Measurements from ENCODE around the gene TELO2.

Gene TELO2

DNA sequence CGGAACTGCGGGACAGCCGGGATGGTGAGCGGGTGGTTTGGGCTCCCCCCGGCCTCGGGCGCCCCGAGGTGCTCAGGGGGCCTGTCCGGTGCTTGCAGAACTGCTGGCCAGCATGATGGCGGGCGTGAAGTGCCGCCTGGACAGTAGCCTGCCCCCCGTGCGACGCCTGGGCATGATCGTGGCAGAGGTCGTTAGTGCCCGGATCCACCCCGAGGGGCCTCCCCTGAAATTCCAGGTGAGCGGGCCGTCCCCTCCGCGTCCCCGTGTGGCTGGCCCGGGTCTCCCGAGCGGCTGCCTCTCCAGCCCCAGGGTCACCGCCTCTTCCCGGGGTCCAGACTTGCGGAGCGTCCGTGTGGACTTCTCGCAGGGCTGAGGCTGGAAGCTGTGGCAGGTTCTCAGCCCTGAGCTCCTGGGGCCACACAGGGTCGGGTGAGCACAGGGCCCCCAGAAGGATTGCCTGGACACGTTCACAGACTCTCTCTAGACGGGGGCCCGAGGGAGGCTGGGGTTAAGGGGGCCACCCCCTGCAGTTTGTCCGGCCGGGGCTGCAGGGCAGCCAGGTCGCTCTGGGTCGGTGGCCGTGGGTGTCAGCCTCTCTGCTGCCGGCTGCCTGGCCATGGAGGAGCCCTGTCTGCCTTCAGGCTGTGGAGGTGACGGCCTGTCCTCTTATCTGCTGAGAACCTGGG is 7.4 kb downstream of the TELO2 start:
- no peak overlapping the region for H3K4me3 ChIP-seq (ENCODE audit: low read length)
- H3K4me2 ChIP-seq (ENCODE audit: low read length): no peak overlapping the region
- peaks cover 20% of the 10 kb centered on the region for H3K79me2 ChIP-seq (ENCODE audit: control insufficient read depth, low read length)
- TF ChIP-seq, protein P1, sequence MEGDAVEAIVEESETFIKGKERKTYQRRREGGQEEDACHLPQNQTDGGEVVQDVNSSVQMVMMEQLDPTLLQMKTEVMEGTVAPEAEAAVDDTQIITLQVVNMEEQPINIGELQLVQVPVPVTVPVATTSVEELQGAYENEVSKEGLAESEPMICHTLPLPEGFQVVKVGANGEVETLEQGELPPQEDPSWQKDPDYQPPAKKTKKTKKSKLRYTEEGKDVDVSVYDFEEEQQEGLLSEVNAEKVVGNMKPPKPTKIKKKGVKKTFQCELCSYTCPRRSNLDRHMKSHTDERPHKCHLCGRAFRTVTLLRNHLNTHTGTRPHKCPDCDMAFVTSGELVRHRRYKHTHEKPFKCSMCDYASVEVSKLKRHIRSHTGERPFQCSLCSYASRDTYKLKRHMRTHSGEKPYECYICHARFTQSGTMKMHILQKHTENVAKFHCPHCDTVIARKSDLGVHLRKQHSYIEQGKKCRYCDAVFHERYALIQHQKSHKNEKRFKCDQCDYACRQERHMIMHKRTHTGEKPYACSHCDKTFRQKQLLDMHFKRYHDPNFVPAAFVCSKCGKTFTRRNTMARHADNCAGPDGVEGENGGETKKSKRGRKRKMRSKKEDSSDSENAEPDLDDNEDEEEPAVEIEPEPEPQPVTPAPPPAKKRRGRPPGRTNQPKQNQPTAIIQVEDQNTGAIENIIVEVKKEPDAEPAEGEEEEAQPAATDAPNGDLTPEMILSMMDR (IDR thresholded peaks at IDR 0.05; ENCODE audit: low read depth, low read length, poor library complexity, severe bottlenecking): no peak
- no peak for TF ChIP-seq EZH2phosphoT487 (IDR thresholded peaks at IDR 0.05; ENCODE audit: borderline replicate concordance, low read length)
- H3K27me3 ChIP-seq (ENCODE audit: control insufficient read depth, low read length): no peaks in the 10 kb centered on the region
- no peaks in the 10 kb centered on the region for H3K9me3 ChIP-seq (ENCODE audit: control insufficient read depth, insufficient read depth, low read length)
- H3K4me1 ChIP-seq (ENCODE audit: control insufficient read depth, low read length): no peaks in the 10 kb centered on the region
- H3F3A ChIP-seq (ENCODE audit: control insufficient read depth, insufficient read depth): no peaks in the 10 kb centered on the region
- no peaks in the 10 kb centered on the region for H4K20me1 ChIP-seq (ENCODE audit: control insufficient read depth, insufficient read depth, low read depth, low read length)
- H3K36me3 ChIP-seq (ENCODE audit: control insufficient read depth, low read length): peaks cover 74% of the 10 kb centered on the region
- no peaks in the 10 kb centered on the region for H3K9me2 ChIP-seq (replicated peaks; ENCODE audit: control insufficient read depth, low read length)
- no peak overlapping the region for H3K27ac ChIP-seq (ENCODE audit: low read depth, low read length)

GRCh38 chr16:1501630-1502029 is 8.5 kb downstream of the TELO2 start:
- Histone ChIP-seq H3K4me2 (ENCODE audit: low read length) (no peak overlapping the region), H4K20me1 (ENCODE audit: control insufficient read depth, insufficient read depth, low read depth, low read length) (no peaks in the 10 kb centered on the region), H3K9me2 (replicated peaks; ENCODE audit: control insufficient read depth, low read length) (no peaks in the 10 kb centered on the region), H3F3A (ENCODE audit: control insufficient read depth, insufficient read depth) (no peaks in the 10 kb centered on the region), H3K36me3 (ENCODE audit: control insufficient read depth, low read length) (peaks cover 64% of the 10 kb centered on the region), H3K4me1 (ENCODE audit: control insufficient read depth, low read length) (no peaks in the 10 kb centered on the region), H3K27ac (ENCODE audit: low read depth, low read length) (no peak overlapping the region), H3K4me3 (ENCODE audit: low read length) (no peak overlapping the region), H3K9me3 (ENCODE audit: control insufficient read depth, insufficient read depth, low read length) (no peaks in the 10 kb centered on the region), H3K79me2 (ENCODE audit: control insufficient read depth, low read length) (peaks cover 9% of the 10 kb centered on the region), H3K27me3 (ENCODE audit: control insufficient read depth, low read length) (no peaks in the 10 kb centered on the region)
- TF ChIP-seq, protein P1 (IDR thresholded peaks at IDR 0.05; ENCODE audit: low read depth, low read length, poor library complexity, severe bottlenecking): no peak

- TF ChIP-seq, protein P1 (IDR thresholded peaks at IDR 0.05; ENCODE audit: low read depth, low read length, poor library complexity, severe bottlenecking): no peak
- TF ChIP-seq EZH2phosphoT487 (IDR thresholded peaks at IDR 0.05; ENCODE audit: borderline replicate concordance, low read length): no peak
- no peaks in the 10 kb centered on the region for H3F3A ChIP-seq (ENCODE audit: control insufficient read depth, insufficient read depth)
- H3K4me1 ChIP-seq (ENCODE audit: control insufficient read depth, low read length): no peaks in the 10 kb centered on the region
- H3K79me2 ChIP-seq (ENCODE audit: control insufficient read depth, low read length): peaks cover 3% of the 10 kb centered on the region
- peaks cover 57% of the 10 kb centered on the region for H3K36me3 ChIP-seq (ENCODE audit: control insufficient read depth, low read length)
- no peaks in the 10 kb centered on the region for H3K9me3 ChIP-seq (ENCODE audit: control insufficient read depth, insufficient read depth, low read length)
- H4K20me1 ChIP-seq (ENCODE audit: control insufficient read depth, insufficient read depth, low read depth, low read length): no peaks in the 10 kb centered on the region
- no peak overlapping the region for H3K4me2 ChIP-seq (ENCODE audit: low read length)
- H3K27ac ChIP-seq (ENCODE audit: low read depth, low read length): no peak overlapping the region
- no peaks in the 10 kb centered on the region for H3K27me3 ChIP-seq (ENCODE audit: control insufficient read depth, low read length)
- no peaks in the 10 kb centered on the region for H3K9me2 ChIP-seq (replicated peaks; ENCODE audit: control insufficient read depth, low read length)
- no peak overlapping the region for H3K4me3 ChIP-seq (ENCODE audit: low read length)
Measured at GRCh38 chr16:1502092-1503004, 9.2 kb downstream of the TELO2 start.
